GM18526 (cell line): Measurements from ENCODE around the gene TRAPPC5.

Experiments
- POLR2A ChIP-seq: IDR thresholded peaks from 3 replicates; pipeline ENCODE4 v1.6.1; 2011; ENCODE audit not compliant: insufficient read length; ENCODE audit errors: extremely low read depth

The TRAPPC5 gene

GRCh38 chr19:7701049-7701653 lies 20.5 kb downstream of the TRAPPC5 start:
- no peak for TF ChIP-seq POLR2A

GRCh38 chr19:7701654-7702457 lies 21.2 kb downstream of the TRAPPC5 start, which contains the start of gene FCER2:
TSS of gene FCER2 (minus strand) at chr19:7702131. CDS start at chr19:7699760, 2,371 bp downstream.
- peak; percentile 29 for TF ChIP-seq POLR2A

- TF ChIP-seq POLR2A: no peak
Observed at GRCh38 chr19:7703332-7703731, 22.7 kb downstream of the TRAPPC5 start.

DNA sequence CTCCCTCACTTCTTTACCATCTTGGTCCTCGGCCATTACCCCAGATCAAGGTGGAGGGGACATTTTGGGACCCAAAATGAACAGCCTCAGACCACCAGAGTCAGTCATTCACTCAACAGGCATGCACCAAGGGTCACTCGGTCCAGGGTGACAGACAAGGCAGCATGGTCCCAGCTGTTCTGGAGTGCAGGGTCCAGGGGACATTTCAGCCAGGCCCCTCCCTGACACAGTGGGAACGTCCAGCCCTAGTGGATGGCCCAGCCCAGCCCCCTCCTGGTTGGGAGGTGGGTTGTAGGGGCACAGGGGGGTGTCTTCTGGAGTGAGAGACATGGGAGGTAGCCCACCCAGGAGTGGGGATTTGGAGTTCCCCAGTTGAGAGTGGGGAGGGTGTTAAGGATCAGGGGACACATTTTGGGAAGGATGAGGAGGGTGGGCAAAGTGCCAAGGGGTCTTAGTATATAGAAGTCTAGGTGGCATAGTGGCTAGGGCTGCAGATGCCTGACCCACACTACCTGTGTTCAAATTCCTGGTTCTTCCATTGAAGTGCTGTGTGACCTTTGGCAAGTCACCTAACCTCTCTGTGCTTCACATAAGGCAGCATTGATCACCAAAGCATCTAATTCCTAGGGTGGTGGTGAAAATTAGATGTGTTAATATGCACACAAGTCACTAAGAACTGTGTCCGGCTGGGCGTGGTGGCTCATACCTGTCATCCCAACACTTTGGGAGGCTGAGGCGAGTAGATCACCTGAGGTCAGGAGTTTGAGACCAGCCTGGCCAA lies 23.8 kb downstream of the TRAPPC5 start:
- TF ChIP-seq POLR2A: no peak

GRCh38 chr19:7705387-7706187 lies 25.0 kb downstream of the TRAPPC5 start:
- no peak for TF ChIP-seq POLR2A

- no peak for TF ChIP-seq POLR2A
Observed at GRCh38 chr19:7706188-7706954, 25.7 kb downstream of the TRAPPC5 start.

- TF ChIP-seq POLR2A: no peak
Observed at GRCh38 chr19:7706955-7707456, 26.4 kb downstream of the TRAPPC5 start.

- no peak for TF ChIP-seq POLR2A
Observed at GRCh38 chr19:7709932-7710460, 29.4 kb downstream of the TRAPPC5 start.

- TF ChIP-seq POLR2A: no peak
Observed at GRCh38 chr19:7710616-7711015, 30.0 kb downstream of the TRAPPC5 start.

- TF ChIP-seq POLR2A: no peak
Observed at GRCh38 chr19:7715671-7716070, 35.0 kb downstream of the TRAPPC5 start.

DNA sequence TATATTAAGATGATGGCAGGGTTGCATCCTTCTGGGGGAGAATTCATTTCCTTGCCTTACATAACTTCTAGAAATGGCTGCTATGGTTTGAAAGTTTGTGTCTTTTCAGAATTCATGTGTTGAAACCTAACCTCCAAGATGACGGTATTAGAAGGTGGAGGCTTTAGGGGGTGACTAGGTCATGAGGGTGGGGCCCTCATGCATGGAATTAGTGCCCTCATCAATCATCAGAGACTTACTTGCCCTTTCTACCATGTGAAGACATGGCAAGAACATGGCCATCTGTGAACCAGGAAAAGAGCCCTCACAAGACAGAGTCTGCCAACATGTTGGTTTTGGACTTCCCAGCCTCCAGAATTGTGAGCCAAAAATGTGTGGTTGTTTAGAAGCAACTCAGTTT lies 36.1 kb downstream of the TRAPPC5 start:
- no peak for TF ChIP-seq POLR2A

GRCh38 chr19:7718668-7719067 lies 38.0 kb downstream of the TRAPPC5 start:
- TF ChIP-seq POLR2A: no peak

DNA sequence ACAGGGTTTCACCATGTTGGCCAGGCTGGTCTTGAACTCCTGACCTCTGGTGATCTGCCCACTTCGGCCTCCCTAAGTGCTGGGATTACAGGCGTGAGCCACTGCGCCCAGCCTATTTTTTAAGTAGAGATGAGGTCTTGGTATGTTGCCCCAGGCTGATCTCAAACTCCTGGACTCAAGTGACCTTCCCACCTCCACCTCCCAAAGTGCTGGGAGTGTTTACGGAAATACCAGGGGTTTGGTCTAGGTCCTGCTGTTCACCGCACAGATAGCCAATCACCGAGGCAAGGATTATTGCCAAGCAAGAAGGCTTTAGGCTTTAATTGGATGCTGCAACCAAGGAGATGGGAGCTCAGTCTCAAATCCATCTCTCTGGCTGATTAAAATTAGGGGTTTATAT lies 39.7 kb downstream of the TRAPPC5 start:
- TF ChIP-seq POLR2A: no peak

DNA sequence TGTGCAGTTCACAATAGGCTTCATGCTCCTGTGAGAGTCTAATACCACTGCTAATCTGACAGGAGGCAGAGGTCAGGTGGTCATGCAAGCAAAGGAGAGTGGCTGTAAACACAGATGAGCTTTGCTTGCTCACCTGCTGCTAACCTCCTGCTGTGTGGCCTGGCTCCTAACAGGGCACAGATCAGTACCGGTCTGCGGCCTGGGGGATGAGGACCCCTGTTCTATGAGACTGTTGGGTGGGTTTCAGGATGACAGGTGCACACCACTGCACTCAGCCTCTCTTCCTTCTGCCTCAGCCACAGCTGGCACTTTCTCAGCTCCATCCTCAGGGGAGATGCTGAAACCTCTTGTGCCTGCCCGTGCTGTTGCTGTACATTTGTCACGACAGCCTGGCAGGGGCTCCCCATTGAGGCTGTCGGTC lies 41.6 kb downstream of the TRAPPC5 start:
- no peak for TF ChIP-seq POLR2A
